K562 (cell line): ENCODE data around the gene HPDL. TPM values are rescaled to one million over a fixed set of nuclear protein-coding genes. Genes with fewer than 3 reads are reported as not detected.
A peak's percentile ranks its signal among the peaks of the same experiment; 100 is the strongest.

ENCODE experiments used
- ATF6 ChIP-seq: sonication (generic); formaldehyde crosslinking; IDR thresholded peaks from 2 replicates; pipeline ENCODE4 v1.4.0; 2020; ENCODE audit warnings: mild to moderate bottlenecking, missing genetic modification reagents
- EP300 ChIP-seq: IDR thresholded peaks from 2 replicates; pipeline ENCODE4 v1.6.1; 2012; ENCODE audit warnings: low read length, improper control_type of control experiment
- ETV5 ChIP-seq: sonication (generic); formaldehyde crosslinking; IDR thresholded peaks from 2 replicates; pipeline ENCODE4 v1.4.0; 2020; ENCODE audit warnings: low read depth, mild to moderate bottlenecking, missing genetic modification reagents
- HCFC1 ChIP-seq: IDR thresholded peaks from 2 replicates; pipeline ENCODE4 v1.6.1; 2012; ENCODE audit warnings: low read depth, low read length, improper control_type of control experiment
- HMBOX1 ChIP-seq: sonication (generic); IDR thresholded peaks from 2 replicates; pipeline ENCODE4 v1.6.1; 2016
- HNRNPLL ChIP-seq: fragments of 200-400 bp; formaldehyde crosslinking; IDR thresholded peaks from 2 replicates; pipeline ENCODE4 v1.6.1; 2017; ENCODE audit warnings: low read length, low read depth, mild to moderate bottlenecking; ENCODE audit not compliant: poor library complexity, severe bottlenecking
- IFI16 ChIP-seq: fragments of 250-450 bp; sonication (Bioruptor Pico); IDR thresholded peaks from 2 replicates; pipeline ENCODE4 v2.1.2; 2022; ENCODE audit warnings: mild to moderate bottlenecking, inconsistent platforms
- KDM4B ChIP-seq, 2 experiments: fragments of 450-650 bp in 1 of 2; sonication (generic) in 1 of 2; IDR thresholded peaks; 2 replicates each; pipeline ENCODE4 v1.6.1; 2016 to 2017; ENCODE audit warnings: borderline replicate concordance in 2 of 2, antibody characterized with exemption in 1 of 2, low read depth in 1 of 2, mild to moderate bottlenecking in 1 of 2
- NR2C1 ChIP-seq, 2 experiments: fragments of 450-650 bp; IDR thresholded peaks; 2 replicates each; pipeline ENCODE4 v1.6.1; 2017; ENCODE audit warnings: mild to moderate bottlenecking in 2 of 2, antibody characterized with exemption in 1 of 2, inconsistent platforms in 1 of 2, missing compliant biosample characterization in 1 of 2, missing genetic modification characterization in 1 of 2
- PCBP2 ChIP-seq: fragments of 200-400 bp; formaldehyde crosslinking; IDR thresholded peaks from 2 replicates; pipeline ENCODE4 v1.6.1; 2018; ENCODE audit warnings: low read length, low read depth, mild to moderate bottlenecking, moderate library complexity; ENCODE audit not compliant: poor library complexity, severe bottlenecking
- PHB ChIP-seq: fragments of 250-450 bp; sonication (Bioruptor Pico); IDR thresholded peaks from 2 replicates; pipeline ENCODE4 v1.5.0; 2021
- POLR2A ChIP-seq: fragments of 450-650 bp; conservative IDR thresholded peaks from 2 replicates; pipeline ENCODE4 v1.6.1; 2016
- RBM34 ChIP-seq: fragments of 200-400 bp; formaldehyde crosslinking; IDR thresholded peaks from 2 replicates; pipeline ENCODE4 v1.6.1; 2018; ENCODE audit warnings: low read length, borderline replicate concordance; ENCODE audit not compliant: insufficient read depth
- RFX5 ChIP-seq: IDR thresholded peaks from 2 replicates; pipeline ENCODE4 v1.6.1; 2011; ENCODE audit warnings: low read depth, mild to moderate bottlenecking, improper control_type of control experiment, low read length
- SMAD2 ChIP-seq: fragments of 150-350 bp; IDR thresholded peaks from 2 replicates; pipeline ENCODE4 v1.6.1; 2014; ENCODE audit warnings: low read depth, mild to moderate bottlenecking, low read length
- TAL1 ChIP-seq: fragments of 450-650 bp; IDR thresholded peaks from 2 replicates; pipeline ENCODE4 v1.6.1; 2016; ENCODE audit warnings: mild to moderate bottlenecking
- TSC22D4 ChIP-seq: fragments of 450-650 bp; IDR thresholded peaks from 2 replicates; pipeline ENCODE4 v1.6.1; 2016; ENCODE audit warnings: missing genetic modification characterization, missing biosample characterization, control low read depth
- USF2 ChIP-seq: sonication (generic); formaldehyde crosslinking; IDR thresholded peaks from 2 replicates; pipeline ENCODE4 v1.5.0; 2020; ENCODE audit warnings: missing genetic modification reagents
- ZNF592 ChIP-seq: fragments of 450-650 bp; IDR thresholded peaks from 2 replicates; pipeline ENCODE4 v1.6.1; 2017; ENCODE audit warnings: antibody characterized with exemption, mild to moderate bottlenecking
- ZNF79 ChIP-seq: fragments of 250-450 bp; sonication (Bioruptor Pico); IDR thresholded peaks from 2 replicates; pipeline ENCODE4 v1.4.0; 2020; ENCODE audit warnings: low read depth, mild to moderate bottlenecking, moderate library complexity
- polyA plus RNA-seq, 8 experiments: library from polyadenylated mRNA; depleted of rRNA in 4 of 8; stranded (reverse) in 5 of 8; unstranded in 3 of 8; fragments of >200 nt; fragmentation: Nextera tagmentation in 2 of 8; fragmentation: Illumina TruSeq in 1 of 8; extraction: Ambion mirVana in 2 of 8; extraction: Trizol in 1 of 8; gene quantifications; 2 replicates each; pipeline versions ENCODE4 v1.2.1 to v1.2.3, GENCODE V29; 2011 to 2014; ENCODE audit warnings: inconsistent platforms in 1 of 8, missing spikeins in 1 of 8
- total RNA-seq, 7 experiments: library from RNA; depleted of rRNA in 6 of 7; stranded (reverse); fragments of >200 nt in 6 of 7; fragmentation: Illumina TruSeq in 2 of 7; extraction: Trizol in 2 of 7; gene quantifications; 2 replicates each; pipeline versions ENCODE4 v1.2.1 to v1.2.3, GENCODE V29; 2011 to 2021; ENCODE audit warnings: low replicate concordance in 1 of 7

HPDL gene
- total and polyA plus RNA-seq, 9 of the 15 experiments (the other 6 are each of a cell fraction or from before 2014, with no cell fraction given), result not detected

GRCh38 chr1:45340816-45341466 lies 14.2 kb downstream of the HPDL start (continued):
- TF ChIP-seq TSC22D4 (no peak), EP300 (no peak), POLR2A (no peak; the same call in 1 of the 2 replicates), ETV5 (CRISPR knock-in tag) (no peak), IFI16 (CRISPR knock-in tag) (no peak), PCBP2 (no peak), SMAD2 (no peak), HMBOX1 (no peak), RFX5 (no peak), RBM34 (no peak), KDM4B (IDR thresholded peaks at IDR 0.05; ENCODE audit: borderline replicate concordance in 2 of 2, low read depth in 1 of 2) (no peak), HNRNPLL (no peak), ATF6 (no peak), TAL1 (no peak), USF2 (CRISPR knock-in tag) (peak; percentile 25; the same call in 1 of the 2 replicates), PHB (CRISPR knock-in tag) (no peak), HCFC1 (no peak), ZNF592 (0 out of 2 replicates have a peak, but pooled peaks have one; percentile 39), NR2C1 (IDR thresholded peaks at IDR 0.05) (0 out of 2 replicates have a peak, but pooled peaks have one; percentile 13), NR2C1 (tag; IDR thresholded peaks at IDR 0.05) (no peak), ZNF79 (CRISPR knock-in tag) (no peak)
